ENCODE results near the gene C22orf15.

Gene C22orf15

DNA sequence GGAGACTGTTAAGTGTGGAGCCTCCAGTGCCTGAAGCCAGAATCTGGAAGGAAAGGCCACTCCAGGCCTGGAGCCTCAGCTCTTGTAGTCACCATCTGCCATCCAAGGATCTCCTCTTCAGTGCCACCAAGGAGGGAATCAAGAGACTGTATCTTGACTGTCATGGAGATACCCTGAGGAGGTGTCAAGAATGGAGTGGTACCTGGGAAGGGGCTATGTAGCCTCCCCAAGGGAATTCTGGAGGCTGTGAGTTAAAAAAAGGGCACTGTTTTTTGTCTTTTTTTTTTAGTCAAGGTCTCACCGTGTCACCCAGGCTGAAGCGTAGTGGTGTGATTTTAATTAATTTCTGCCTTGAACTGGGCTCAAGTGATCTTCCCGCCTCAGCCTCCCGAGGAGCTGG lies 3.2 kb upstream of the C22orf15 start:
- H3K4me3 ChIP-seq (ENCODE audit: low read length in 2 of 2), result no peak overlapping the region
- no peaks in the 10 kb centered on the region for H3K9me3 ChIP-seq (ENCODE audit: control insufficient read depth in 2 of 2, low read length in 2 of 2)
- peaks cover 0 to 8% of the 10 kb centered on the region in 2 donors for H3K36me3 ChIP-seq (ENCODE audit: control insufficient read depth in 2 of 2, insufficient read depth in 2 of 2, low read length in 2 of 2)
- no peak overlapping the region for H3K9ac ChIP-seq (ENCODE audit: low read depth in 1 of 2, low read length in 2 of 2)
- H3K4me1 ChIP-seq (ENCODE audit: control insufficient read depth in 2 of 2, insufficient read depth in 2 of 2, low read length in 2 of 2), result peaks cover 0 to 2% of the 10 kb centered on the region in 2 donors
- no peak overlapping the region for H3K27ac ChIP-seq (ENCODE audit: low read depth in 2 of 2, low read length in 2 of 2)
- no peaks in the 10 kb centered on the region for H3K27me3 ChIP-seq (ENCODE audit: control insufficient read depth in 2 of 2, insufficient read depth in 2 of 2, low read length in 2 of 2)

- Histone ChIP-seq H3K4me1 (ENCODE audit: control insufficient read depth in 2 of 2, insufficient read depth in 2 of 2, low read length in 2 of 2) (peaks cover 0 to 2% of the 10 kb centered on the region in 2 donors), H3K4me3 (ENCODE audit: low read length in 2 of 2) (no peak overlapping the region), H3K27me3 (ENCODE audit: control insufficient read depth in 2 of 2, insufficient read depth in 2 of 2, low read length in 2 of 2) (no peaks in the 10 kb centered on the region), H3K9me3 (ENCODE audit: control insufficient read depth in 2 of 2, low read length in 2 of 2) (no peaks in the 10 kb centered on the region), H3K9ac (ENCODE audit: low read depth in 1 of 2, low read length in 2 of 2) (no peak overlapping the region), H3K36me3 (ENCODE audit: control insufficient read depth in 2 of 2, insufficient read depth in 2 of 2, low read length in 2 of 2) (peaks cover 5 to 13% of the 10 kb centered on the region in 2 donors), H3K27ac (ENCODE audit: low read depth in 2 of 2, low read length in 2 of 2) (no peak overlapping the region)
These were observed 2.7 kb upstream of the C22orf15 start for GRCh38 chr22:23760056-23760455.

DNA sequence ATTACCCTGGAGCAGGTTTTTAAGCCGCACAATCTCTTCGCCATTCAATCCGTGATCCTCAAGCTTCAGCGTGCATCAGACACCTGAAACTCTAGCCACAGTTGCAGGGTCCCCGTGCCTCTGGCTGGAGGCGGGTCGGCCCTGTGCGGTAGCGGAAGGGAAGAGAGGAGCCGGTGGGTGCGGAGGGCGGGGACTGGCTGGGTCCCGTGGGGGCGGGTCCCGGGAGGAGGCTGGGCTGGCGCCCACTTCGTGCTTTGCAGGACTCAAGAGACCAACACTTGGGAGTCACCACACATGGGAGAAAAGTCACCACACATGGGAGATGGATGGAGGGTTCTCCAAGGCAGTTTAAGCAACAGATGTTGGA lies 772 bp downstream of the C22orf15 start:
- no peak overlapping the region for H3K9ac ChIP-seq (ENCODE audit: low read depth in 1 of 2, low read length in 2 of 2)
- H3K4me3 ChIP-seq (ENCODE audit: low read length in 2 of 2), result no peak overlapping the region
- no peaks in the 10 kb centered on the region for H3K27me3 ChIP-seq (ENCODE audit: control insufficient read depth in 2 of 2, insufficient read depth in 2 of 2, low read length in 2 of 2)
- H3K36me3 ChIP-seq (ENCODE audit: control insufficient read depth in 2 of 2, insufficient read depth in 2 of 2, low read length in 2 of 2), result peaks cover 9 to 22% of the 10 kb centered on the region in 2 donors
- peaks cover 7 to 10% of the 10 kb centered on the region in 2 donors for H3K4me1 ChIP-seq (ENCODE audit: control insufficient read depth in 2 of 2, insufficient read depth in 2 of 2, low read length in 2 of 2)
- H3K9me3 ChIP-seq (ENCODE audit: control insufficient read depth in 2 of 2, low read length in 2 of 2), result no peaks in the 10 kb centered on the region
- H3K27ac ChIP-seq (ENCODE audit: low read depth in 2 of 2, low read length in 2 of 2), result no peak overlapping the region

- peaks cover 8 to 10% of the 10 kb centered on the region in 2 donors for H3K4me1 ChIP-seq (ENCODE audit: control insufficient read depth in 2 of 2, insufficient read depth in 2 of 2, low read length in 2 of 2)
- peaks cover 9 to 22% of the 10 kb centered on the region in 2 donors for H3K36me3 ChIP-seq (ENCODE audit: control insufficient read depth in 2 of 2, insufficient read depth in 2 of 2, low read length in 2 of 2)
- no peak overlapping the region for H3K9ac ChIP-seq (ENCODE audit: low read depth in 1 of 2, low read length in 2 of 2)
- H3K27ac ChIP-seq (ENCODE audit: low read depth in 2 of 2, low read length in 2 of 2), result no peak overlapping the region
- no peaks in the 10 kb centered on the region for H3K9me3 ChIP-seq (ENCODE audit: control insufficient read depth in 2 of 2, low read length in 2 of 2)
- no peak overlapping the region for H3K4me3 ChIP-seq (ENCODE audit: low read length in 2 of 2)
- no peaks in the 10 kb centered on the region for H3K27me3 ChIP-seq (ENCODE audit: control insufficient read depth in 2 of 2, insufficient read depth in 2 of 2, low read length in 2 of 2)
These were observed 1.2 kb downstream of the C22orf15 start for GRCh38 chr22:23763954-23764353.

GRCh38 chr22:23764899-23765881 lies 2.4 kb downstream of the C22orf15 start:
- no peaks in the 10 kb centered on the region for H3K27me3 ChIP-seq (ENCODE audit: control insufficient read depth in 2 of 2, insufficient read depth in 2 of 2, low read length in 2 of 2)
- H3K4me3 ChIP-seq (ENCODE audit: low read length in 2 of 2), result no peak overlapping the region
- peaks cover 10 to 11% of the 10 kb centered on the region in 2 donors for H3K4me1 ChIP-seq (ENCODE audit: control insufficient read depth in 2 of 2, insufficient read depth in 2 of 2, low read length in 2 of 2)
- no peaks in the 10 kb centered on the region for H3K9me3 ChIP-seq (ENCODE audit: control insufficient read depth in 2 of 2, low read length in 2 of 2)
- H3K36me3 ChIP-seq (ENCODE audit: control insufficient read depth in 2 of 2, insufficient read depth in 2 of 2, low read length in 2 of 2), result peaks cover 9 to 22% of the 10 kb centered on the region in 2 donors
- H3K9ac ChIP-seq (ENCODE audit: low read depth in 1 of 2, low read length in 2 of 2), result no peak overlapping the region
- H3K27ac ChIP-seq (ENCODE audit: low read depth in 2 of 2, low read length in 2 of 2), result no peak overlapping the region

DNA sequence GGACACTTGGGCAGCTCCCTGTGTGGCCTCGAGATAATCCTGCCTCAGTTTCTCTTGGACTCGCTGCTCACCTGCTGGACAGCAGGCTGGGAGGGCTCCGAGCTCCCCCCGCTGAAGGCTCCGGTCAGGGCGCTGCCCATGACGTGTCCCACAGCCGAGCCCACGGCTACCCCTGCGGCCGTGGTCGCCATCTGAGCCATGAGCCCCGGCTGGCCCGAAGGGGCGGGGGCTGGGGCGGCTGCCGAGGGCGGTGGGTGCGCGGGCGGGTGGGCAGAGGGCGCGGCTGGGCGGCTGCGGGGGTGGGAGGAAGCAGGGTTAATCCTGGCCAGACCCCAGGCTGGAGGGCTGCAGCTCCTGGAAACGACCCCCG lies 4.5 kb downstream of the C22orf15 start:
- H3K9ac ChIP-seq (ENCODE audit: low read depth in 1 of 2, low read length in 2 of 2), result peak overlapping the region; percentile 91 to 95
- peaks cover 9 to 22% of the 10 kb centered on the region in 2 donors for H3K36me3 ChIP-seq (ENCODE audit: control insufficient read depth in 2 of 2, insufficient read depth in 2 of 2, low read length in 2 of 2)
- peaks cover 15 to 16% of the 10 kb centered on the region in 2 donors for H3K4me1 ChIP-seq (ENCODE audit: control insufficient read depth in 2 of 2, insufficient read depth in 2 of 2, low read length in 2 of 2)
- no peaks in the 10 kb centered on the region for H3K9me3 ChIP-seq (ENCODE audit: control insufficient read depth in 2 of 2, low read length in 2 of 2)
- H3K27me3 ChIP-seq (ENCODE audit: control insufficient read depth in 2 of 2, insufficient read depth in 2 of 2, low read length in 2 of 2), result no peaks in the 10 kb centered on the region
- peak overlapping the region; percentile 87 to 88 for H3K27ac ChIP-seq (ENCODE audit: low read depth in 2 of 2, low read length in 2 of 2)
- peak overlapping the region; percentile 89 to 97 for H3K4me3 ChIP-seq (ENCODE audit: low read length in 2 of 2)

- peak within 1 kb of the TSS; percentile 89 to 97 for H3K4me3 ChIP-seq (ENCODE audit: low read length in 2 of 2)
- H3K27ac ChIP-seq (ENCODE audit: low read depth in 2 of 2, low read length in 2 of 2), result peak within 1 kb of the TSS; percentile 87 to 88
- H3K36me3 ChIP-seq (ENCODE audit: control insufficient read depth in 2 of 2, insufficient read depth in 2 of 2, low read length in 2 of 2), result peaks cover 9 to 22% of the 10 kb centered on the region in 2 donors
- H3K9me3 ChIP-seq (ENCODE audit: control insufficient read depth in 2 of 2, low read length in 2 of 2), result no peaks in the 10 kb centered on the region
- peak within 1 kb of the TSS; percentile 91 to 95 for H3K9ac ChIP-seq (ENCODE audit: low read depth in 1 of 2, low read length in 2 of 2)
- no peaks in the 10 kb centered on the region for H3K27me3 ChIP-seq (ENCODE audit: control insufficient read depth in 2 of 2, insufficient read depth in 2 of 2, low read length in 2 of 2)
- H3K4me1 ChIP-seq (ENCODE audit: control insufficient read depth in 2 of 2, insufficient read depth in 2 of 2, low read length in 2 of 2), result peaks cover 18 to 19% of the 10 kb centered on the region in 2 donors
These were observed 5.1 kb downstream of the C22orf15 start, which contains the start of gene CHCHD10 for GRCh38 chr22:23767673-23768548. TSS of gene CHCHD10 (minus strand) at chr22:23767972. CDS start at chr22:23767874, 98 bp downstream.

GRCh38 chr22:23769321-23769965 lies 6.7 kb downstream of the C22orf15 start:
- Histone ChIP-seq H3K9me3 (ENCODE audit: control insufficient read depth in 2 of 2, low read length in 2 of 2) (no peaks in the 10 kb centered on the region), H3K4me3 (ENCODE audit: low read length in 2 of 2) (no peak overlapping the region), H3K36me3 (ENCODE audit: control insufficient read depth in 2 of 2, insufficient read depth in 2 of 2, low read length in 2 of 2) (peaks cover 9 to 15% of the 10 kb centered on the region in 2 donors), H3K27ac (ENCODE audit: low read depth in 2 of 2, low read length in 2 of 2) (no peak overlapping the region), H3K4me1 (ENCODE audit: control insufficient read depth in 2 of 2, insufficient read depth in 2 of 2, low read length in 2 of 2) (peaks cover 23 to 27% of the 10 kb centered on the region in 2 donors), H3K9ac (ENCODE audit: low read depth in 1 of 2, low read length in 2 of 2) (no peak overlapping the region), H3K27me3 (ENCODE audit: control insufficient read depth in 2 of 2, insufficient read depth in 2 of 2, low read length in 2 of 2) (peaks cover 0 to 6% of the 10 kb centered on the region in 2 donors)

- peaks cover 0 to 6% of the 10 kb centered on the region in 2 donors for H3K27me3 ChIP-seq (ENCODE audit: control insufficient read depth in 2 of 2, insufficient read depth in 2 of 2, low read length in 2 of 2)
- H3K36me3 ChIP-seq (ENCODE audit: control insufficient read depth in 2 of 2, insufficient read depth in 2 of 2, low read length in 2 of 2), result no peaks in the 10 kb centered on the region
- no peaks in the 10 kb centered on the region for H3K9me3 ChIP-seq (ENCODE audit: control insufficient read depth in 2 of 2, low read length in 2 of 2)
- peak overlapping the region in 1 of 2 donors; percentile 23 for H3K27ac ChIP-seq (ENCODE audit: low read depth in 2 of 2, low read length in 2 of 2)
- peaks cover 21 to 24% of the 10 kb centered on the region in 2 donors for H3K4me1 ChIP-seq (ENCODE audit: control insufficient read depth in 2 of 2, insufficient read depth in 2 of 2, low read length in 2 of 2)
- peak overlapping the region; percentile 63 to 70 for H3K9ac ChIP-seq (ENCODE audit: low read depth in 1 of 2, low read length in 2 of 2)
- peak overlapping the region; percentile 62 to 65 for H3K4me3 ChIP-seq (ENCODE audit: low read length in 2 of 2)
These were observed 9.5 kb downstream of the C22orf15 start for GRCh38 chr22:23772315-23772648.

Measured in mucosa of rectum (tissue), 2 donors.